ENCODE data around the gene MICOS13.

DNA sequence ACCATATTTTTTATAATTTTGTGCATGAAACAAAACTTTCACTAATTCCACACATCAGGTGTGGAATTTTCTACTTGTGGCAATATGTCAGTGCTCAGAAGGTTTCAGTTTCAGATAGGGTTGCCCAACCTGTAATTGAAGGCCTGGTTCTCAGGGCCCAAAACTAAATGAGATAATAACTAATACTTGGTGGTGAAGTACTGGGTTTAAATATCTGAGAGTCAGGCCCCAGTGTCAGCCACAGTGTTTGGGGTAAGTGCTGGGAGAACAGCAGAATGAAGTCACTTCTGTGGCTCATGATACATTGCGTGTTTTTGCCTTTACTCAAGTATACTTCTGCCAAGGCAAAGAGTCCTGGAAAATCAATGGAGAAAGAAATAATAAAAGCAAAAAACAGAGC lies 51.9 kb downstream of the MICOS13 start:
- TF ChIP-seq CREB1 (CRISPR knock-in tag; IDR thresholded peaks at IDR 0.05; ENCODE audit: low read depth): no peak
- TF ChIP-seq, protein P1, sequence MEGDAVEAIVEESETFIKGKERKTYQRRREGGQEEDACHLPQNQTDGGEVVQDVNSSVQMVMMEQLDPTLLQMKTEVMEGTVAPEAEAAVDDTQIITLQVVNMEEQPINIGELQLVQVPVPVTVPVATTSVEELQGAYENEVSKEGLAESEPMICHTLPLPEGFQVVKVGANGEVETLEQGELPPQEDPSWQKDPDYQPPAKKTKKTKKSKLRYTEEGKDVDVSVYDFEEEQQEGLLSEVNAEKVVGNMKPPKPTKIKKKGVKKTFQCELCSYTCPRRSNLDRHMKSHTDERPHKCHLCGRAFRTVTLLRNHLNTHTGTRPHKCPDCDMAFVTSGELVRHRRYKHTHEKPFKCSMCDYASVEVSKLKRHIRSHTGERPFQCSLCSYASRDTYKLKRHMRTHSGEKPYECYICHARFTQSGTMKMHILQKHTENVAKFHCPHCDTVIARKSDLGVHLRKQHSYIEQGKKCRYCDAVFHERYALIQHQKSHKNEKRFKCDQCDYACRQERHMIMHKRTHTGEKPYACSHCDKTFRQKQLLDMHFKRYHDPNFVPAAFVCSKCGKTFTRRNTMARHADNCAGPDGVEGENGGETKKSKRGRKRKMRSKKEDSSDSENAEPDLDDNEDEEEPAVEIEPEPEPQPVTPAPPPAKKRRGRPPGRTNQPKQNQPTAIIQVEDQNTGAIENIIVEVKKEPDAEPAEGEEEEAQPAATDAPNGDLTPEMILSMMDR (conservative IDR thresholded peaks at IDR 0.05; ENCODE audit: low read depth in 2 of 2): no peak
- TF ChIP-seq EZH2 (IDR thresholded peaks at IDR 0.05; ENCODE audit: low read depth, unreplicated experiment): no peak
- TF ChIP-seq, protein P2, sequence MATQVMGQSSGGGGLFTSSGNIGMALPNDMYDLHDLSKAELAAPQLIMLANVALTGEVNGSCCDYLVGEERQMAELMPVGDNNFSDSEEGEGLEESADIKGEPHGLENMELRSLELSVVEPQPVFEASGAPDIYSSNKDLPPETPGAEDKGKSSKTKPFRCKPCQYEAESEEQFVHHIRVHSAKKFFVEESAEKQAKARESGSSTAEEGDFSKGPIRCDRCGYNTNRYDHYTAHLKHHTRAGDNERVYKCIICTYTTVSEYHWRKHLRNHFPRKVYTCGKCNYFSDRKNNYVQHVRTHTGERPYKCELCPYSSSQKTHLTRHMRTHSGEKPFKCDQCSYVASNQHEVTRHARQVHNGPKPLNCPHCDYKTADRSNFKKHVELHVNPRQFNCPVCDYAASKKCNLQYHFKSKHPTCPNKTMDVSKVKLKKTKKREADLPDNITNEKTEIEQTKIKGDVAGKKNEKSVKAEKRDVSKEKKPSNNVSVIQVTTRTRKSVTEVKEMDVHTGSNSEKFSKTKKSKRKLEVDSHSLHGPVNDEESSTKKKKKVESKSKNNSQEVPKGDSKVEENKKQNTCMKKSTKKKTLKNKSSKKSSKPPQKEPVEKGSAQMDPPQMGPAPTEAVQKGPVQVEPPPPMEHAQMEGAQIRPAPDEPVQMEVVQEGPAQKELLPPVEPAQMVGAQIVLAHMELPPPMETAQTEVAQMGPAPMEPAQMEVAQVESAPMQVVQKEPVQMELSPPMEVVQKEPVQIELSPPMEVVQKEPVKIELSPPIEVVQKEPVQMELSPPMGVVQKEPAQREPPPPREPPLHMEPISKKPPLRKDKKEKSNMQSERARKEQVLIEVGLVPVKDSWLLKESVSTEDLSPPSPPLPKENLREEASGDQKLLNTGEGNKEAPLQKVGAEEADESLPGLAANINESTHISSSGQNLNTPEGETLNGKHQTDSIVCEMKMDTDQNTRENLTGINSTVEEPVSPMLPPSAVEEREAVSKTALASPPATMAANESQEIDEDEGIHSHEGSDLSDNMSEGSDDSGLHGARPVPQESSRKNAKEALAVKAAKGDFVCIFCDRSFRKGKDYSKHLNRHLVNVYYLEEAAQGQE (IDR thresholded peaks at IDR 0.05; ENCODE audit: unreplicated experiment): no peak
- no peak for TF ChIP-seq POLR2AphosphoS5 (IDR thresholded peaks at IDR 0.05; ENCODE audit: low read depth)
- no peak for TF ChIP-seq EZH2phosphoT487 (IDR thresholded peaks at IDR 0.05; ENCODE audit: unreplicated experiment)

Measured in GM23338 (cell line).